ENCODE measurements around the gene SCGB1D2. TPM values are rescaled to one million over a fixed set of nuclear protein-coding genes. Genes with fewer than 3 reads are reported as not detected.

The SCGB1D2 gene
- total and polyA plus RNA-seq, 9 of the 15 experiments (the other 6 are each of a cell fraction or from before 2014, with no cell fraction given), result not detected

- TF ChIP-seq MIER1 (IDR thresholded peaks at IDR 0.05; ENCODE audit: low read depth) (peak; percentile 89), ZC3H4 (CRISPR knock-in tag; IDR thresholded peaks at IDR 0.05; ENCODE audit: borderline replicate concordance) (no peak), TEAD1 (CRISPR knock-in tag; IDR thresholded peaks at IDR 0.05) (peak in 1 of 2 experiments; percentile 81; a peak in 1 of 4 replicates), CREBBP (IDR thresholded peaks at IDR 0.05; ENCODE audit: low read depth, low read length) (no peak), NFIX (CRISPR knock-in tag; IDR thresholded peaks at IDR 0.05; ENCODE audit: low read depth) (no peak), TEAD4 (IDR thresholded peaks at IDR 0.05; ENCODE audit: low read length) (peak; percentile 76), TEAD4 (CRISPR knock-in tag; IDR thresholded peaks at IDR 0.05; ENCODE audit: borderline replicate concordance) (peak; percentile 79; the same call in 1 of the 2 replicates), EHMT2 (IDR thresholded peaks at IDR 0.05) (peak; percentile 93), ZNF347 (CRISPR knock-in tag; IDR thresholded peaks at IDR 0.05; ENCODE audit: low read depth) (no peak), TAF15 (IDR thresholded peaks at IDR 0.05; ENCODE audit: low read depth, low read length) (no peak), DEAF1 (CRISPR knock-in tag; IDR thresholded peaks at IDR 0.05) (no peak), PTTG1 (tag; IDR thresholded peaks at IDR 0.05; ENCODE audit: low read depth) (no peak), TEAD2 (tag; IDR thresholded peaks at IDR 0.05) (0 out of 2 replicates have a peak, but pooled peaks have one; percentile 52), ATF6 (CRISPR knock-in tag; IDR thresholded peaks at IDR 0.05) (no peak), ELF1 (tag; IDR thresholded peaks at IDR 0.05) (no peak), LCOR (CRISPR knock-in tag; IDR thresholded peaks at IDR 0.05) (no peak)
- TF ChIP-seq, protein P1, sequence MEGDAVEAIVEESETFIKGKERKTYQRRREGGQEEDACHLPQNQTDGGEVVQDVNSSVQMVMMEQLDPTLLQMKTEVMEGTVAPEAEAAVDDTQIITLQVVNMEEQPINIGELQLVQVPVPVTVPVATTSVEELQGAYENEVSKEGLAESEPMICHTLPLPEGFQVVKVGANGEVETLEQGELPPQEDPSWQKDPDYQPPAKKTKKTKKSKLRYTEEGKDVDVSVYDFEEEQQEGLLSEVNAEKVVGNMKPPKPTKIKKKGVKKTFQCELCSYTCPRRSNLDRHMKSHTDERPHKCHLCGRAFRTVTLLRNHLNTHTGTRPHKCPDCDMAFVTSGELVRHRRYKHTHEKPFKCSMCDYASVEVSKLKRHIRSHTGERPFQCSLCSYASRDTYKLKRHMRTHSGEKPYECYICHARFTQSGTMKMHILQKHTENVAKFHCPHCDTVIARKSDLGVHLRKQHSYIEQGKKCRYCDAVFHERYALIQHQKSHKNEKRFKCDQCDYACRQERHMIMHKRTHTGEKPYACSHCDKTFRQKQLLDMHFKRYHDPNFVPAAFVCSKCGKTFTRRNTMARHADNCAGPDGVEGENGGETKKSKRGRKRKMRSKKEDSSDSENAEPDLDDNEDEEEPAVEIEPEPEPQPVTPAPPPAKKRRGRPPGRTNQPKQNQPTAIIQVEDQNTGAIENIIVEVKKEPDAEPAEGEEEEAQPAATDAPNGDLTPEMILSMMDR (IDR thresholded peaks at IDR 0.05 in 2 of 3, conservative IDR thresholded peaks at IDR 0.05 in 1 of 3; ENCODE audit: insufficient read depth in 2 of 3, low read depth in 1 of 3, low read length in 3 of 3), result no peak
- TF ChIP-seq, protein P2, sequence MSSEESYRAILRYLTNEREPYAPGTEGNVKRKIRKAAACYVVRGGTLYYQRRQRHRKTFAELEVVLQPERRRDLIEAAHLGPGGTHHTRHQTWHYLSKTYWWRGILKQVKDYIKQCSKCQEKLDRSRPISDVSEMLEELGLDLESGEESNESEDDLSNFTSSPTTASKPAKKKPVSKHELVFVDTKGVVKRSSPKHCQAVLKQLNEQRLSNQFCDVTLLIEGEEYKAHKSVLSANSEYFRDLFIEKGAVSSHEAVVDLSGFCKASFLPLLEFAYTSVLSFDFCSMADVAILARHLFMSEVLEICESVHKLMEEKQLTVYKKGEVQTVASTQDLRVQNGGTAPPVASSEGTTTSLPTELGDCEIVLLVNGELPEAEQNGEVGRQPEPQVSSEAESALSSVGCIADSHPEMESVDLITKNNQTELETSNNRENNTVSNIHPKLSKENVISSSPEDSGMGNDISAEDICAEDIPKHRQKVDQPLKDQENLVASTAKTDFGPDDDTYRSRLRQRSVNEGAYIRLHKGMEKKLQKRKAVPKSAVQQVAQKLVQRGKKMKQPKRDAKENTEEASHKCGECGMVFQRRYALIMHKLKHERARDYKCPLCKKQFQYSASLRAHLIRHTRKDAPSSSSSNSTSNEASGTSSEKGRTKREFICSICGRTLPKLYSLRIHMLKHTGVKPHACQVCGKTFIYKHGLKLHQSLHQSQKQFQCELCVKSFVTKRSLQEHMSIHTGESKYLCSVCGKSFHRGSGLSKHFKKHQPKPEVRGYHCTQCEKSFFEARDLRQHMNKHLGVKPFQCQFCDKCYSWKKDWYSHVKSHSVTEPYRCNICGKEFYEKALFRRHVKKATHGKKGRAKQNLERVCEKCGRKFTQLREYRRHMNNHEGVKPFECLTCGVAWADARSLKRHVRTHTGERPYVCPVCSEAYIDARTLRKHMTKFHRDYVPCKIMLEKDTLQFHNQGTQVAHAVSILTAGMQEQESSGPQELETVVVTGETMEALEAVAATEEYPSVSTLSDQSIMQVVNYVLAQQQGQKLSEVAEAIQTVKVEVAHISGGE (CRISPR knock-in tag; IDR thresholded peaks at IDR 0.05), result no peak
Measured at GRCh38 chr11:62193952-62194351, 48.1 kb upstream of the SCGB1D2 start (continued).

Measured in K562 (cell line).